Neural crest cell (in vitro differentiated cells): ENCODE results near the gene UMODL1. TPM values are rescaled to one million over a fixed set of nuclear protein-coding genes. Genes with fewer than 3 reads are reported as not detected.

Experiments used
- DNase-seq: peaks from one replicate; pipeline ENCODE4 v3.0.0; 2021; ENCODE audit warnings: low read depth, mixed read lengths, low spot score
- H3K27ac Mint-ChIP-seq: one replicate; pipeline ENCODE4 v1.8.0; 2021; ENCODE audit warnings: mild to moderate bottlenecking, mixed read lengths; ENCODE audit not compliant: unreplicated experiment
- H3K27me3 Mint-ChIP-seq: 2 replicates; pipeline ENCODE4 v1.8.0; 2021; ENCODE audit warnings: low read depth, mild to moderate bottlenecking, mixed read lengths
- H3K36me3 Mint-ChIP-seq: 2 replicates; pipeline ENCODE4 v1.8.0; 2021; ENCODE audit warnings: low read depth, mild to moderate bottlenecking, mixed read lengths
- H3K4me1 Mint-ChIP-seq: 2 replicates; pipeline ENCODE4 v1.8.0; 2021; ENCODE audit warnings: mixed read lengths
- H3K4me3 Mint-ChIP-seq: one replicate; pipeline ENCODE4 v1.8.0; 2021; ENCODE audit warnings: mild to moderate bottlenecking, mixed read lengths
- H3K9me3 Mint-ChIP-seq: 2 replicates; pipeline ENCODE4 v1.8.0; 2021; ENCODE audit warnings: mixed read lengths
- total RNA-seq: library from RNA; stranded (reverse); gene quantifications from 2 replicates; pipeline ENCODE4 v1.2.1, GENCODE V29; 2021
- TF ChIP-seq, protein P1 (sequence below): fragments of 200-600 bp; sonication (generic); conservative IDR thresholded peaks from 2 replicates; pipeline ENCODE4 v1.5.0; 2021; ENCODE audit warnings: antibody characterized with exemption, mild to moderate bottlenecking

The UMODL1 gene
- total RNA-seq, 1 donor from 2014 or later = not detected

- TF ChIP-seq, protein P1, sequence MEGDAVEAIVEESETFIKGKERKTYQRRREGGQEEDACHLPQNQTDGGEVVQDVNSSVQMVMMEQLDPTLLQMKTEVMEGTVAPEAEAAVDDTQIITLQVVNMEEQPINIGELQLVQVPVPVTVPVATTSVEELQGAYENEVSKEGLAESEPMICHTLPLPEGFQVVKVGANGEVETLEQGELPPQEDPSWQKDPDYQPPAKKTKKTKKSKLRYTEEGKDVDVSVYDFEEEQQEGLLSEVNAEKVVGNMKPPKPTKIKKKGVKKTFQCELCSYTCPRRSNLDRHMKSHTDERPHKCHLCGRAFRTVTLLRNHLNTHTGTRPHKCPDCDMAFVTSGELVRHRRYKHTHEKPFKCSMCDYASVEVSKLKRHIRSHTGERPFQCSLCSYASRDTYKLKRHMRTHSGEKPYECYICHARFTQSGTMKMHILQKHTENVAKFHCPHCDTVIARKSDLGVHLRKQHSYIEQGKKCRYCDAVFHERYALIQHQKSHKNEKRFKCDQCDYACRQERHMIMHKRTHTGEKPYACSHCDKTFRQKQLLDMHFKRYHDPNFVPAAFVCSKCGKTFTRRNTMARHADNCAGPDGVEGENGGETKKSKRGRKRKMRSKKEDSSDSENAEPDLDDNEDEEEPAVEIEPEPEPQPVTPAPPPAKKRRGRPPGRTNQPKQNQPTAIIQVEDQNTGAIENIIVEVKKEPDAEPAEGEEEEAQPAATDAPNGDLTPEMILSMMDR = no peak
- Mint-ChIP-seq H3K4me3 (no peak overlapping the region), H3K9me3 (no peaks in the 10 kb centered on the region), H3K36me3 (no peaks in the 10 kb centered on the region), H3K27me3 (no peaks in the 10 kb centered on the region), H3K4me1 (peaks cover 27% of the 10 kb centered on the region), H3K27ac (peak overlapping the region; percentile 62)
- DNase-seq = no peak
Observed at GRCh38 chr21:42153746-42154145, 82.6 kb downstream of the UMODL1 start.

DNA sequence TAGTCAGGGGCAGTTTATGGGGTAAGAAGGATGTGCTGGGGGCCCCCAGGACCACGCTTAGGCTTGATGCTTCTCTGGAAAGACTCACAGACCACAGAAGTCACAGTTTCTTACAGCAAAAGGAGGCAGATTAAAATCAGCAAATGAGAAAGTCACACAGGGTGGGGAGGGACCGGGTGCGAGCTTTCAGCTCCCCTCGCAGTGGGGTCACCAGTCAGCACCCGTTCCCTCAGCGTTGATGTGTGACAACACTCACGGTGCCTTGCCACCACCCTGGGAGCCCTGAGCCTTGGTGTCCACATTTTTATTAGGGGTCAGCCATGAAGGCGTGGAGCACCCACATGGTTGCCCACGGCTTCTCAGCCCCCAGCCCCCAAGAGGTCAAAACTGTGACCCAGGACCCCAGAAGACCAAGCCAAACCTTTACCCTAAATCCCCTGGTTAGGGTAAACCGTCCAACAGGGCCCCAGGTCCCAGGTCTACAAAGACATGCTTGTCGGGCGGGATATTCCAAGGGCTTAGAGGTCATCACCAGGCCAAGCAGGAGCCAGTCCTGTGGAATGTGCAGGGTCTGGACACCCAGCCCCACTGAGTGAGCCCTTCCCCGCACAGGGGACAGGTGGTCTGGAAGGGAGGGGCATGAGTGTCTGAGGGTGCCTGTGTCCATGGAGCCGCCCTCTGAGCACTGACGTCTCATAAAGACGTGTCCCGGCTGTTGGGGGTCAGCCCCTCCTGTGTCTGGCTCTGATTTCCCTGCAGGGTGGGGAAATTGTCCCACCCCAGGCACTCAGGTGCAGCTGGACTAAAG is 83.3 kb downstream of the UMODL1 start:
- no peak overlapping the region for H3K4me3 Mint-ChIP-seq
- H3K4me1 Mint-ChIP-seq = peaks cover 33% of the 10 kb centered on the region
- DNase-seq = no peak
- H3K27me3 Mint-ChIP-seq = no peaks in the 10 kb centered on the region
- H3K36me3 Mint-ChIP-seq = no peaks in the 10 kb centered on the region
- H3K9me3 Mint-ChIP-seq = no peaks in the 10 kb centered on the region
- no peak overlapping the region for H3K27ac Mint-ChIP-seq
- TF ChIP-seq, protein P1 = no peak

- no peak overlapping the region for H3K4me3 Mint-ChIP-seq
- H3K27me3 Mint-ChIP-seq = no peaks in the 10 kb centered on the region
- no peaks in the 10 kb centered on the region for H3K9me3 Mint-ChIP-seq
- DNase-seq = no peak
- peaks cover 34% of the 10 kb centered on the region for H3K4me1 Mint-ChIP-seq
- H3K27ac Mint-ChIP-seq = no peak overlapping the region
- TF ChIP-seq, protein P1 = no peak
- H3K36me3 Mint-ChIP-seq = no peaks in the 10 kb centered on the region
Observed at GRCh38 chr21:42155045-42155855, 84.1 kb downstream of the UMODL1 start.

DNA sequence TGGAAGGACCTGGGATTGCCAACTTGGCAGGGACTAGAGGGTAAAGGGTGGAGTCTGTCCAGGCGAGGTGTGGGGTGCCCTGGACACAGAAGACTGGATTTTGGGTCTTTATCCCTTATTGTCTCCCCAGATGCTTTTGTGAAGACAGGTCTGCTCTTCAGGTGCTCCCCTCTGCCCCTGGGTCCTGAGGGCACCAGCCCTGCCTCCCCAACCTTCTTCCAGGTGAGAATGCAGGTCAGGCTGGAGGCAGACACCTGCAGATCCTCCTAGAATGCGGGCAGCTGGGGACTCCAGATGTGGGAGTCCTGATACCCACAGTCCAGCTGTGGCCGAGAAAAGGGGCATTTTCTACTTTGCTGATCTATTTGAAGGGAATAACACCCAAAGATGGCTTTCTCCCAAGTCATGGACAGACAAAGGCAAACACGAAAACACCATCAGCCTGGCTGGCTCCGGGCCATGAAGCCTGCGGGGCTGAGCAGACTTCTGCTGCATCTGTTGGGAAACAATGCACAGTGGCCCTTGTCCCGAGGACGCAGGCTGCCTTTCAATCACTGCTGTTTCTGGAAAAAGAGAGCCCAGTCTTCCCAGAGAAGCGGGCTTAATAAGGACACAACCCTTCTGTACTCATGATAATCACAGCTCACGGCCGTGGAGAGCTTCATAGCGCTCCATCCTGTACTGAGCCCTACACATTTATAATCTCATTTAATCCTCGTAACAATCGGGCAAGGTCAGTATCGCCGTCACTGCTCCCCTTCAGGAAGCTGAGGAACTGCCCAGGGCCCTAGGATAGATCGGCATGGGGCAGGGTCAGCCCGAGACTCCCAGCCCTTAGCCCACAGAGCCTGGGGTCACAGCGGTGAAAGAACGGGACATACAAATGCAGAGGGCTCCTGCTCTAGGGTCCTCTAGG is 85.8 kb downstream of the UMODL1 start:
- no peaks in the 10 kb centered on the region for H3K9me3 Mint-ChIP-seq
- peak; percentile 36 for DNase-seq
- peak overlapping the region; percentile 44 for H3K4me3 Mint-ChIP-seq
- no peaks in the 10 kb centered on the region for H3K36me3 Mint-ChIP-seq
- TF ChIP-seq, protein P1 = no peak
- H3K27ac Mint-ChIP-seq = peak overlapping the region; percentile 95
- peaks cover 39% of the 10 kb centered on the region for H3K4me1 Mint-ChIP-seq
- H3K27me3 Mint-ChIP-seq = no peaks in the 10 kb centered on the region
